ENCODE measurements around the gene SPIN2A.
"Not testable (repeated sequence)": the region's sequence is repeated elsewhere in the genome, so short reads cannot be mapped to it uniquely, and the experiment has no call there.

Gene SPIN2A

DNA sequence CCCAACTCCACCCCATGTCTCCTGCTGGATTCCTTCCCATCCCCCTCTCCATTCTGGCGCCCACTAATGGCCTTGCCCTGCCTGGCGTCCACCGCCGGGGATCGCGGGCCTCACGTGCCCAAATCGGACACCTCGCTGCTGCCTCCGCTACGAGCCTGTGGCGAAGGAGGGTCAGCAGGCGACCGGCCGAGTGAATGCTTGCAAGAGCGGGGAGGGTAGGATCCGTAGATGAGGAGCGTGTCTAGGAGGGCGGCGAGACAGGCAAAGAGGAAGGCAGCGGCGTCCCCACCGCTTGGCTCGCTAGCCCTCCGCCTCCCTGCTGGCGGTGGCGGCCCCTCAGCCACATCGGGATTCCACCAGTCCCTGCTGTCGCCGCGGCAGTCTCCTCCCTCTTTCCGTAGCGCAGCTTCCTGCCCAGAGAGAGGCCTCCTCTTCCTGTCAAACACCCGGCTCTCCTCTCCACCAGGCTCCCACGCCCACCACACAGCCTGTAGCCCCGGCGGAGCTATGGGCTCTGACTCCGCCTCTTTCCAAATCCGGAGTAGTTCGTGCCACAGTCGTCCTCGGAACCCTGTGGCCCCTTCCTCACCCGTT, 15.9 kb downstream of the SPIN2A start, which contains the start of gene SPIN2B:
TSS of gene SPIN2B (minus strand) at position 387 of the 594 bp plus-strand sequence.
- peak within 1 kb of the TSS; percentile 69 for H3K4me3 ChIP-seq (replicated peaks; ENCODE audit: low read depth, low read length)
- TF ChIP-seq, protein P1, sequence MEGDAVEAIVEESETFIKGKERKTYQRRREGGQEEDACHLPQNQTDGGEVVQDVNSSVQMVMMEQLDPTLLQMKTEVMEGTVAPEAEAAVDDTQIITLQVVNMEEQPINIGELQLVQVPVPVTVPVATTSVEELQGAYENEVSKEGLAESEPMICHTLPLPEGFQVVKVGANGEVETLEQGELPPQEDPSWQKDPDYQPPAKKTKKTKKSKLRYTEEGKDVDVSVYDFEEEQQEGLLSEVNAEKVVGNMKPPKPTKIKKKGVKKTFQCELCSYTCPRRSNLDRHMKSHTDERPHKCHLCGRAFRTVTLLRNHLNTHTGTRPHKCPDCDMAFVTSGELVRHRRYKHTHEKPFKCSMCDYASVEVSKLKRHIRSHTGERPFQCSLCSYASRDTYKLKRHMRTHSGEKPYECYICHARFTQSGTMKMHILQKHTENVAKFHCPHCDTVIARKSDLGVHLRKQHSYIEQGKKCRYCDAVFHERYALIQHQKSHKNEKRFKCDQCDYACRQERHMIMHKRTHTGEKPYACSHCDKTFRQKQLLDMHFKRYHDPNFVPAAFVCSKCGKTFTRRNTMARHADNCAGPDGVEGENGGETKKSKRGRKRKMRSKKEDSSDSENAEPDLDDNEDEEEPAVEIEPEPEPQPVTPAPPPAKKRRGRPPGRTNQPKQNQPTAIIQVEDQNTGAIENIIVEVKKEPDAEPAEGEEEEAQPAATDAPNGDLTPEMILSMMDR (IDR thresholded peaks at IDR 0.05; ENCODE audit: low read length, missing control alignments), result no peak
- DNase-seq (ENCODE audit: low read depth), result peak; percentile 78

DNA sequence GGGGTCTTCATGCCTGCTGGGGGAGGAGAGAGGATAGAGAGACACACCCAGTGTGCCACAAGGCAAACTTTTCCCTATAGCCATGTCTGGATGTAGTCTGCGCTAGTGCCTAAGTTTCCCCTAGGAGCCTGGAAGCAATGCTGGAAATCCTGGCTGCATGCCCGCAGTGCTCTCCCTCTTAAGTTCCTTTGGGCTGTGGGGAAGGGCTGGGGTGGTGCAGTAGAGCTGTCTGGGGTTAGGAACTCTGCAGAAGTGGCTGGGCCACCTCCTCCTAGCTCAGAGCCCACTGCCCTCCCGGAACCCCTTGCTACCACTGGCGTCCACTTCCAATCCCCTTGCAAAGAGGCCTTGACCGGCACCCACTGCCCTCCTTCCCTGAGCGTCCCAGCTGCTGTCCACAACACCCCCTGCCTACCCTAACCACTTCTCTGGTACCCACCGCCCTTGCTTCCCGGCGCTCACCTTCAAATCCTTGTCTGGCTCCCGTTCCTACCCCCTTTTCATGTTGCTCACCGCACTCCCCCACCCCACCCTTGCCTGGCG, 16.5 kb downstream of the SPIN2A start:
- not testable (repeated sequence) for DNase-seq (ENCODE audit: low read depth)
- H3K4me3 ChIP-seq (replicated peaks; ENCODE audit: low read depth, low read length), result peak overlapping the region; percentile 69

DNA sequence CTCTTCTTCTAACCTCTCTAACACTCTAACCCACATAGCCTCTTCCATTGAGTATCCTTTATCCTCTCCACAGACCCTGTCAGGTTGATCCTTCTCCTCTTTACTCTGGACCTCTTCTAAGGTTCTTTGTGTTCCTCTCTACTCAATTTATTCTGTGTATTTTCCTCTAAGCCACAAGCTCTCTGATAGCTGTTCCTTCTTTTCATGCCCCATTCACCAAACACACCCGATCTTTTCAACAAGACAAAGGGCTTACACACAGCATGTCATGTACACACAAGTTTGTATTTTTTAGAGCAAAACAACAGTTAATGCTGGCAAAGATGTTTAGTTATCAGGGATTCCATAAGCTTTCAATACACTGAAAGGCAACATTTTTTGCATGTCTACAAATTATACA, 17.8 kb downstream of the SPIN2A start:
- TF ChIP-seq, protein P1 (IDR thresholded peaks at IDR 0.05; ENCODE audit: low read length, missing control alignments), result no peak
- no peak for DNase-seq (ENCODE audit: low read depth)
- no peak overlapping the region for H3K4me3 ChIP-seq (replicated peaks; ENCODE audit: low read depth, low read length)

DNA sequence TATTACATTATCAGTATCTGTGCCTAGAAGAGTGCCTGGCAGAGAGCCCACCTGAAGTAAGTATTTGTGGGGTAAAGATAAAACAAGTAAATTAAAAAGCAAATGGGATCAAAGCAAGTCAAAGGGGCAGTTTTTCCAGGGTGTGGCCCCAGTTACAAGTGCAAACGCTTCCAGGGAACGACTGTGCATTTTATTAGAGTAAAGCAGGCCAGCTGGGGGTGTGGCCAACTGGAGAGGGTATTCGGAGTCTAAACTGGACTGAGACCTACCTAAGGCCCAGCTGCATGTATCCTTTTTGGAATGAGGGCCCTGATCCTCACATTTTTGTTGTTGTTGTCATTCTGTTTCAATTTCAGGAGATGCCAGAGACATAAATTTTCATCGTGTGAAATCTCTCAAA, 19.6 kb downstream of the SPIN2A start:
- not testable (repeated sequence) for DNase-seq (ENCODE audit: low read depth)

DNA sequence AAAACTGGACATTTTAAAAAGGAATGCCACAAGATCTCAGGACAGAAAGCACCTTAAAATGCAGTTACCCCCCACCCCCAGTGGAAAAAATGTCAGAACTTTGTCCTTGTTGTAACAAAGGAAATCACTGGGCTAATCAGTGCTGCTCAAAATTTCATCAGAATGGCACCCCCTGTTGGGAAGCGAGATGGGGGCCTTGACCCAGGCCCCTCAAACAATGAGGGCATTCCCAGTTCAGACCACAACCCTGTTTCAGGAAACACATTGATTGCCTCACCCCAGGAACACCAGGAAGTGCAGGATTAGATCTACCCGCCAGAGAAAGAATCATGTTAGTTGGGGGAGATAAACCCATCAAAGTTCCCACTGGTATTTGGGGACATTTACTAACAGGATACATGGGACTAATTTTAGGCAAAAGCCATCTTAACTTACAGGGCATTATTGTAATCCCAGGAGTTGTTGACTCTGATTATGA, 32.2 kb downstream of the SPIN2A start:
- H3K4me3 ChIP-seq (replicated peaks; ENCODE audit: low read depth, low read length), result no peak overlapping the region
- TF ChIP-seq, protein P1 (IDR thresholded peaks at IDR 0.05; ENCODE audit: low read length, missing control alignments), result no peak
- DNase-seq (ENCODE audit: low read depth), result no peak

More for the DNA sequence above, 19.6 kb downstream of the SPIN2A start:
- H3K4me3 ChIP-seq (replicated peaks; ENCODE audit: low read depth, low read length), result not testable (repeated sequence)

DNA sequence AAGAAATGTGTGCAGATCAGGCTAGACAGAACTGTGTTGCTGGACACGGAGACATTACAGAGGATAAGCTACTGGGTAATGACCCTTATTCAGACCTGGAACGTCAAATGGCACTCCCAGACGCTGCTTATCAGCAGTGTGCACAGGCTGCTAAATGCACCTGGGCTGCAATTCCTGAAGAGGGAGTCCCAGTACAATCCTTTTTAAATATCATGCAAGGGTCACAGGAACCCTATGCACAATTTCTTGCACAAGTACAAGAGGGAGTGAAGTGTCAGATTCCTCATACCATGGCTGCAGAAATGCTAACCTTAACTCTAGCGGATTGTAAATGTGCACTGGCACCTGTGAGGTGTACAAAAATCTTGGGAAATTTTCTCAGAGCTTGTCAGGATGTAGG, 32.8 kb downstream of the SPIN2A start:
- no peak overlapping the region for H3K4me3 ChIP-seq (replicated peaks; ENCODE audit: low read depth, low read length)
- TF ChIP-seq, protein P1 (IDR thresholded peaks at IDR 0.05; ENCODE audit: low read length, missing control alignments), result no peak
- no peak for DNase-seq (ENCODE audit: low read depth)

DNA sequence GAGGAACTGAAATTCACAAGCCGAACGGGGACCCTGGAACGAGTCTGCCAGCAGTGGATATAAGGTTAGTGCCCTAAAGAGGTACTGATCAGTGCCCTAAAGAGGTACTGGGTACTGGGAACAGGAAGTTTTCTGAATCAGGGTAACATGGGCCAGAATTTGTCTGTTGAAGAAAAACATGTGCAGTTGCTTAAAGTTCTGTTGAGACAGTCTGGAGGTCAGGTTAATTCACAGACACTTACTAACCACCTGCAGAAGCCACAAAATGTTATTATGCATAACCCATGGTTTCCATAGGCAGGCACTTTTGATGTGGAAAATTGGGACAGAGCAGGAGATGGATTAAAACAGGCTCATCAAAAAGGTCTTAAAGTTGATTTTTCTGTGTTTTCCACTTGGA, 33.7 kb downstream of the SPIN2A start:
- no peak overlapping the region for H3K4me3 ChIP-seq (replicated peaks; ENCODE audit: low read depth, low read length)
- no peak for DNase-seq (ENCODE audit: low read depth)
- TF ChIP-seq, protein P1 (IDR thresholded peaks at IDR 0.05; ENCODE audit: low read length, missing control alignments), result no peak

DNA sequence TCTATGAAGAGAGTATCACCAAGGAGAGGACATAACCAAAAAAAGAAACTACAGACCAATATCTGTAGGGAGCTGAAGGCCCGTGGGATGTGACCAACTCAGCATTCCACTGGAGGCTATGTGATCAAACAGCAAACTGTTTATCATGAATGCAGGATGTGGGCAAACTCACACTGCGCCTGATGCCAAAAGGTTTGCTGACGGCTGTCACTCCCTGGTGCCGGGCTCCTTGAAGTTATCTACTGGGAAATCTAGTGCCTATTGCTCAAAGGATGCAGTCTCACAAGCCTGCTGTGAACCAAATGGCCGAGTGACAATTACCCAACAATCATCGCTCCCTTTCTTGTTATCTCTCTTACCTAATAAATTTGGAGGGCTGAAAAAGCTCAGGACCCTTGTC, 34.3 kb downstream of the SPIN2A start:
- H3K4me3 ChIP-seq (replicated peaks; ENCODE audit: low read depth, low read length); DNase-seq (ENCODE audit: low read depth): not testable (repeated sequence)
